Activated CD4-positive, alpha-beta memory T cell treated with anti-CD3 and anti-CD28 coated beads for 36 hours (primary cell): ENCODE measurements around the gene ZNF789. TPM values are rescaled to one million over a fixed set of nuclear protein-coding genes. Genes with fewer than 3 reads are reported as not detected.

Source experiments
- CTCF ChIA-PET: fragments of 350-600 bp; sonication (Branson Sonifier 250); formaldehyde crosslinking; loops from one replicate; lab custom pipeline; 2021; ENCODE audit warnings: antibody characterized with exemption, inconsistent platforms; lab: Charles Lee
- POLR2A ChIA-PET: fragments of 350-600 bp; sonication (Branson Sonifier 250); formaldehyde crosslinking; loops from one replicate; lab custom pipeline; 2021; ENCODE audit warnings: antibody characterized with exemption; lab: Charles Lee
- DNase-seq: peaks from one replicate; pipeline ENCODE4 v3.0.0-alpha.2; 2020
- H3K27ac Mint-ChIP-seq: one replicate; pipeline ENCODE4 v1.8.0; 2021; ENCODE audit warnings: mixed read lengths
- H3K27me3 Mint-ChIP-seq: one replicate; pipeline ENCODE4 v1.8.0; 2021; ENCODE audit warnings: mixed read lengths
- H3K36me3 Mint-ChIP-seq: one replicate; pipeline ENCODE4 v1.8.0; 2021; ENCODE audit warnings: mixed read lengths
- H3K4me1 Mint-ChIP-seq: one replicate; pipeline ENCODE4 v1.8.0; 2021; ENCODE audit warnings: low read depth, mixed read lengths
- H3K4me3 Mint-ChIP-seq: one replicate; pipeline ENCODE4 v1.8.0; 2021; ENCODE audit warnings: mild to moderate bottlenecking, mixed read lengths
- H3K9me3 Mint-ChIP-seq: one replicate; pipeline ENCODE4 v1.8.0; 2021; ENCODE audit warnings: mixed read lengths
- intact Hi-C: fragments of 100-400 bp; cut with micrococcal nuclease; formaldehyde crosslinking; loops from one replicate; pipeline ENCODE4 v1.15.1; 2023
- total RNA-seq, 2 experiments: library from RNA; stranded (reverse); gene quantifications; one replicate each; pipeline ENCODE4 v1.2.3, GENCODE V29; 2021

ZNF789 gene
- total RNA-seq, 2 experiments from 2014 or later = 14.2 to 15.6 TPM

- POLR2A ChIA-PET = no interaction called here
Observed at GRCh38 chr7:99521399-99521798, 48.7 kb downstream of the ZNF789 start.

GRCh38 chr7:99525713-99526440 lies 53.2 kb downstream of the ZNF789 start:
- intact Hi-C loops = no loop called here
- H3K27me3 Mint-ChIP-seq = no peaks in the 10 kb centered on the region
- H3K9me3 Mint-ChIP-seq = peaks cover 21% of the 10 kb centered on the region
- H3K4me3 Mint-ChIP-seq = no peak overlapping the region
- ChIA-PET CTCF (interaction anchor here (0.6 to 0.9 kb wide), 5 partner anchors 26 to 388 kb away, joined by 3 to 4 read pairs (median 3); partner anchors contain the start of gene FAM200A), POLR2A (no interaction called here)
- DNase-seq = peak; percentile 43
- H3K4me1 Mint-ChIP-seq = no peaks in the 10 kb centered on the region
- H3K36me3 Mint-ChIP-seq = peaks cover 56% of the 10 kb centered on the region
- H3K27ac Mint-ChIP-seq = no peak overlapping the region

More at GRCh38 chr7:99521399-99521798, 48.7 kb downstream of the ZNF789 start:
- H3K4me1 Mint-ChIP-seq = no peaks in the 10 kb centered on the region
- peaks cover 26% of the 10 kb centered on the region for H3K36me3 Mint-ChIP-seq
- CTCF ChIA-PET = no interaction called here
- H3K4me3 Mint-ChIP-seq = no peak overlapping the region
- intact Hi-C loops = no loop called here
- no peaks in the 10 kb centered on the region for H3K27me3 Mint-ChIP-seq
- DNase-seq = no peak
- H3K27ac Mint-ChIP-seq = no peak overlapping the region
- no peaks in the 10 kb centered on the region for H3K9me3 Mint-ChIP-seq

GRCh38 chr7:99531354-99531765 lies 58.7 kb downstream of the ZNF789 start:
- H3K9me3 Mint-ChIP-seq = peaks cover 55% of the 10 kb centered on the region
- no peaks in the 10 kb centered on the region for H3K4me1 Mint-ChIP-seq
- POLR2A ChIA-PET = no interaction called here

GRCh38 chr7:99535667-99536066 lies 63.0 kb downstream of the ZNF789 start:
- Mint-ChIP-seq H3K27ac (no peak overlapping the region), H3K9me3 (peaks cover 58% of the 10 kb centered on the region), H3K27me3 (no peaks in the 10 kb centered on the region), H3K4me1 (no peaks in the 10 kb centered on the region), H3K36me3 (peaks cover 36% of the 10 kb centered on the region), H3K4me3 (no peak overlapping the region)
- POLR2A ChIA-PET = no interaction called here
- CTCF ChIA-PET = no interaction called here
- no peak for DNase-seq
- intact Hi-C loops = no loop called here

More at GRCh38 chr7:99531354-99531765, 58.7 kb downstream of the ZNF789 start:
- Mint-ChIP-seq H3K4me3 (no peak overlapping the region), H3K27ac (no peak overlapping the region), H3K27me3 (no peaks in the 10 kb centered on the region), H3K36me3 (peaks cover 70% of the 10 kb centered on the region)
- DNase-seq = no peak
- intact Hi-C loops = no loop called here
- CTCF ChIA-PET = no interaction called here

Other genes with a start within 250 kb of the ZNF789 start
- not detected for gene MYH16, start 200.1 kb upstream of the ZNF789 start, total RNA-seq
- 10 to 100 TPM; 66.9 to 70.0 TPM for gene ARPC1A, start 147.0 kb upstream of the ZNF789 start, total RNA-seq
- gene ARPC1B, start 98.2 kb upstream of the ZNF789 start, total RNA-seq = 100 to 1,000 TPM; 432 to 435 TPM
- gene PDAP1, start 64.3 kb upstream of the ZNF789 start, total RNA-seq = 100 to 1,000 TPM; 149 to 162 TPM
- 100 to 1,000 TPM; 143 to 149 TPM for gene BUD31, start 63.9 kb upstream of the ZNF789 start, total RNA-seq
- gene PTCD1, start 34.1 kb upstream of the ZNF789 start, total RNA-seq = 1 to 10 TPM; 7.4 TPM
- gene CPSF4, start 33.9 kb upstream of the ZNF789 start, total RNA-seq = 10 to 100 TPM; 57.7 to 60.3 TPM
- gene ATP5MF, start 6.7 kb upstream of the ZNF789 start, total RNA-seq = 100 to 1,000 TPM; 366 to 374 TPM
- 10 to 100 TPM; 26.2 to 27.7 TPM for gene ZNF394, start 27.4 kb downstream of the ZNF789 start, total RNA-seq
- 1 to 10 TPM; 7.6 to 7.7 TPM for gene ZKSCAN5, start 31.8 kb downstream of the ZNF789 start, total RNA-seq
- gene FAM200A, start 79.2 kb downstream of the ZNF789 start, total RNA-seq = 1 to 10 TPM; 4.0 to 4.8 TPM
- gene ZNF655, start 85.8 kb downstream of the ZNF789 start, total RNA-seq = 10 to 100 TPM; 47.9 to 49.8 TPM
- gene TMEM225B, start 125.4 kb downstream of the ZNF789 start, total RNA-seq = 1 to 10 TPM in 1 of 2 experiments, under 1 TPM in 1; 0.87 to 1.2 TPM
- 10 to 100 TPM; 15.9 to 20.3 TPM for gene ZSCAN25, start 144.1 kb downstream of the ZNF789 start, total RNA-seq
- gene CYP3A5, start 207.1 kb downstream of the ZNF789 start, total RNA-seq = not detected